ENCODE results near the gene LMX1B. TPM values are rescaled to one million over a fixed set of nuclear protein-coding genes. Genes with fewer than 3 reads are reported as not detected.

The LMX1B gene
- total and polyA plus RNA-seq, 10 donors, result 0.02 to 0.25 TPM; not detected in 8

DNA sequence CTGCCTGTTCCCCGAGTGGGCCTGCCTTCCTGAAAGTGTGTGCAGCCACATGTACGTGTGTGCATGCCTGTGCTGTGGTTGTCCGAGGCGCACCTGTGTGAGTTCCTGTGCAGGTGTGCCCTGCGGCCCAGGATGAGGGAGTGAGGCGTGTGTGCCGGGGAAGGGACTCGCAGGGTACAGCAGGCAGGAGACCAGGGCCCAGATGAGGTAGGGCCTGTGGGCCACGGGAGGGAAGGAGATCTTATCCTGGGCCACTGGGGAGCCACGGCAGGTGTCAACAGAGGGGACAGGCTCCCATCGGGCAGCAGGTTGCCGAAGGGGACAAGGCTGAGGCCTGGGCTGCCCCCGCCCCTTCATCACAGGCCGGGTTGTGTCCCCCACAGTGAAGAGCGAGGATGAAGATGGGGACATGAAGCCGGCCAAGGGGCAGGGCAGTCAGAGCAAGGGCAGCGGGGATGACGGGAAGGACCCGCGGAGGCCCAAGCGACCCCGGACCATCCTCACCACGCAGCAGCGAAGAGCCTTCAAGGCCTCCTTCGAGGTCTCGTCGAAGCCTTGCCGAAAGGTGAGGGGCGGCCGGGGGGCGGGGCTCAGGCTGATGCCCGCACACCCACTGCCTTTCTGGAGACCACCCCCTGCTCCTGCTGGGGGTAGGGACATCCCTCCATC is 79.2 kb downstream of the LMX1B start:
- H3K4me1 ChIP-seq, result no peaks in the 10 kb centered on the region
- 85 to 94% (median 88%) methylated on average over 23 to 32 of the region's 32 CpGs for WGBS, 5 donors
- no peak overlapping the region for H3K27ac ChIP-seq
- no peaks in the 10 kb centered on the region for H3K36me3 ChIP-seq
- intact Hi-C loops (cut with DNase I; ENCODE audit: low total_unique reads), result no loop called here
- DNase-seq, result peak; percentile 61
- peaks cover 0 to 58% (median 11%) of the 10 kb centered on the region in 7 donors for H3K27me3 ChIP-seq (replicated peaks in 1 of 7)
- H3K9me3 ChIP-seq, result no peaks in the 10 kb centered on the region
- TF ChIP-seq, protein P1, sequence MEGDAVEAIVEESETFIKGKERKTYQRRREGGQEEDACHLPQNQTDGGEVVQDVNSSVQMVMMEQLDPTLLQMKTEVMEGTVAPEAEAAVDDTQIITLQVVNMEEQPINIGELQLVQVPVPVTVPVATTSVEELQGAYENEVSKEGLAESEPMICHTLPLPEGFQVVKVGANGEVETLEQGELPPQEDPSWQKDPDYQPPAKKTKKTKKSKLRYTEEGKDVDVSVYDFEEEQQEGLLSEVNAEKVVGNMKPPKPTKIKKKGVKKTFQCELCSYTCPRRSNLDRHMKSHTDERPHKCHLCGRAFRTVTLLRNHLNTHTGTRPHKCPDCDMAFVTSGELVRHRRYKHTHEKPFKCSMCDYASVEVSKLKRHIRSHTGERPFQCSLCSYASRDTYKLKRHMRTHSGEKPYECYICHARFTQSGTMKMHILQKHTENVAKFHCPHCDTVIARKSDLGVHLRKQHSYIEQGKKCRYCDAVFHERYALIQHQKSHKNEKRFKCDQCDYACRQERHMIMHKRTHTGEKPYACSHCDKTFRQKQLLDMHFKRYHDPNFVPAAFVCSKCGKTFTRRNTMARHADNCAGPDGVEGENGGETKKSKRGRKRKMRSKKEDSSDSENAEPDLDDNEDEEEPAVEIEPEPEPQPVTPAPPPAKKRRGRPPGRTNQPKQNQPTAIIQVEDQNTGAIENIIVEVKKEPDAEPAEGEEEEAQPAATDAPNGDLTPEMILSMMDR (IDR thresholded peaks at IDR 0.05 in 8 of 11, conservative IDR thresholded peaks at IDR 0.05 in 3 of 11), result no peak
- TF ChIP-seq POLR2AphosphoS5 (IDR thresholded peaks at IDR 0.05), result no peak
- TF ChIP-seq POLR2A (IDR thresholded peaks at IDR 0.05), result no peak
- H3K4me3 ChIP-seq, result no peak overlapping the region

DNA sequence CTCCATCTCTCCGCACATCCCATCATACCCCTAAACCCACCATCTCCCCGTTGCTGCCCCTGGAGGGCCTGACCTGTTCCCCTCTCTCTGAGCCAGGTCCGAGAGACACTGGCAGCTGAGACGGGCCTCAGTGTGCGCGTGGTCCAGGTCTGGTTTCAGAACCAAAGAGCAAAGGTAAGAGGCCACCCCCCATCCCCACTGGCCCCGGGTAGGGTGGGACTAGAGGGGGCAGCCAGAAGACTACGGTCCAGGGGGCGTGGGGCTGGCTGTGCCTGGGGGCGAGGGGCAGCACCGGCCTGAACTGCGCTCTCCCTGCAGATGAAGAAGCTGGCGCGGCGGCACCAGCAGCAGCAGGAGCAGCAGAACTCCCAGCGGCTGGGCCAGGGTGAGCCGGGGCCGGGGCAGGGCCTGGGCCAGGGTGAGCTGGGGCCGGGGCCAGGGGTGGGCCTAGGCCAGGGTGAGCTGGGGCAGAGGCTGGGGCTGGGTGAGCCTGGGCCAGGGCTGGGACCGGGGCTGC is 79.8 kb downstream of the LMX1B start:
- no peaks in the 10 kb centered on the region for H3K9me3 ChIP-seq
- no peak overlapping the region for H3K27ac ChIP-seq
- peak; percentile 66 for DNase-seq
- TF ChIP-seq POLR2A (IDR thresholded peaks at IDR 0.05), result no peak
- TF ChIP-seq, protein P1 (IDR thresholded peaks at IDR 0.05 in 8 of 11, conservative IDR thresholded peaks at IDR 0.05 in 3 of 11), result no peak
- TF ChIP-seq POLR2AphosphoS5 (IDR thresholded peaks at IDR 0.05), result no peak
- no peak overlapping the region for H3K4me3 ChIP-seq
- 83 to 92% (median 91%) methylated on average over 5 to 20 of the region's 20 CpGs for WGBS, 5 donors
- H3K4me1 ChIP-seq, result no peaks in the 10 kb centered on the region
- no peaks in the 10 kb centered on the region for H3K36me3 ChIP-seq
- H3K27me3 ChIP-seq (replicated peaks in 1 of 7), result peaks cover 0 to 52% (median 6%) of the 10 kb centered on the region in 7 donors
- intact Hi-C loops (cut with DNase I; ENCODE audit: low total_unique reads), result no loop called here

DNA sequence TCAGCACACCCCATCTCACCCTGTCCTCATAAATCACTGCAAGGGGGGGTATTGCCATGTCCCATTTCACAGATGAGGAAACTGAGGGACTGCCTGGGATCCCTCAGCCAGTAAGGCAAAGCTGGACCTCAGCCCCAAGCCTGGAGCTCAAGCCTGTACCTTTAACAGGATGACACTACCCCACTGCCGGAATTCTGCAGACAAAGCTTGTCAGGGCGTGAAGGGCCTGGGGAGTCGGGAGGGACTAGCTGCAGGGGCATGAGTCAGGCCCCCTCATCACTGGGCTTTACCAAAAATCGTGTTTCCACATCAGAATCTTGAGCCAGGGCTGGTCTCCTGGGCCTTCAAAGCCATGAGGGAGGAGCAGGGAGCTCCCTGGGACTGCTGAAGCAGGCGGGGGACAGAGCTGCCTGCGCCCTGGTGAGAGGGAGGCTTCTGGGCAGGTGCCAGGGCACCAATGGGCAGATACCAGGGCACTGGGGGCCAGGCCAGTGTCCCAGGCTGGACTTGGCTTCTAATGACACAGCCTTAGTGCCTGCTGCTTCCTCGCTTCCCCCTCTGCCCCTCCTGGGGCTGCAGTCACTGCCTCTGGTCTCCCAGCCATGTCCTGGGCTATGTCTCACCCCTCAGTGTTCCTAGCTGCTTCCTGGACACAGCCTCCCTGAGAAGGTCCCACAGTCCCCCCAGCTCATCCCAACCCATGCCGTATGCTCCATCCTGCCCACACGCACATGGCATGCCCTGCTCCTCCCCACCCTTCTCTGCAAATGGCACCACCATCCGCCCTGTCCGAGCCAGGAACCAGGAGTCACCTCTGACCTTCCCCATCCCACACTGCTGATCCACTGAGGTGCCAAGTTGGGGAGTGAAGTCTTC is 80.7 kb downstream of the LMX1B start:
- 68 to 75% (median 72%) methylated on average over 9 to 11 of the region's 11 CpGs for WGBS, 5 donors
- no peak overlapping the region for H3K4me3 ChIP-seq
- no peaks in the 10 kb centered on the region for H3K36me3 ChIP-seq
- no peaks in the 10 kb centered on the region for H3K9me3 ChIP-seq
- H3K27ac ChIP-seq, result no peak overlapping the region
- TF ChIP-seq, protein P1 (IDR thresholded peaks at IDR 0.05 in 8 of 11, conservative IDR thresholded peaks at IDR 0.05 in 3 of 11), result no peak
- TF ChIP-seq POLR2AphosphoS5 (IDR thresholded peaks at IDR 0.05), result no peak
- no peak for TF ChIP-seq POLR2A (IDR thresholded peaks at IDR 0.05)
- DNase-seq, result peak; percentile 66
- H3K4me1 ChIP-seq, result no peaks in the 10 kb centered on the region
- peaks cover 0 to 44% (median 6%) of the 10 kb centered on the region in 7 donors for H3K27me3 ChIP-seq (replicated peaks in 1 of 7)
- intact Hi-C loops (cut with DNase I; ENCODE audit: low total_unique reads), result no loop called here

DNA sequence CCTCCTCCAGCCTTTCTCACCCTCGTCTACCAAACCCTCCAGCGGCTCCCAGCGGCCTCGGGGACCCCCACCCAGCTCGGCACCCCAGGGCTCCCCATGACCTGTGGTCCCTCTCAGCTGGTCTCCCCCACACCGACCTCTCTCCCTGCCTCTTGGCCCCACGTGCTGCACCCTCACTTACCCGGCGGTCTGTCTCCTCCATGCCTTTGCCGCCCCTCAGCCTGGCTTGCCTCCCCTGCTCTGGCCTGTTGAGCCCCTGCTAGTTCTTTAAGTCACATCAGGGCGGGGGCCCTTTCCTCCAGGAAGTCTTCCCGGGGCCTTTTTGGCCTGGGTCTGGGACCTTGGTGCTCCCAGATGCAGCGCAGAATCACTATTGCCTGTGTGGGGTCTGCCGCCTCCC is 81.5 kb downstream of the LMX1B start:
- no peak overlapping the region for H3K27ac ChIP-seq
- WGBS, 5 donors, result 73 to 86% (median 77%) methylated on average over 14 of the region's 14 CpGs
- H3K27me3 ChIP-seq (replicated peaks in 1 of 7), result peaks cover 0 to 44% (median 6%) of the 10 kb centered on the region in 7 donors
- intact Hi-C loops (cut with DNase I; ENCODE audit: low total_unique reads), result no loop called here
- TF ChIP-seq POLR2AphosphoS5 (IDR thresholded peaks at IDR 0.05), result no peak
- TF ChIP-seq, protein P1 (IDR thresholded peaks at IDR 0.05 in 8 of 11, conservative IDR thresholded peaks at IDR 0.05 in 3 of 11), result no peak
- TF ChIP-seq POLR2A (IDR thresholded peaks at IDR 0.05), result no peak
- H3K4me3 ChIP-seq, result no peak overlapping the region
- H3K36me3 ChIP-seq, result no peaks in the 10 kb centered on the region
- no peaks in the 10 kb centered on the region for H3K9me3 ChIP-seq
- peak; percentile 52 for DNase-seq
- no peaks in the 10 kb centered on the region for H3K4me1 ChIP-seq

All from spleen (tissue), 11 donors.